Measurements from ENCODE around the gene DPP10.

The DPP10 gene

DNA sequence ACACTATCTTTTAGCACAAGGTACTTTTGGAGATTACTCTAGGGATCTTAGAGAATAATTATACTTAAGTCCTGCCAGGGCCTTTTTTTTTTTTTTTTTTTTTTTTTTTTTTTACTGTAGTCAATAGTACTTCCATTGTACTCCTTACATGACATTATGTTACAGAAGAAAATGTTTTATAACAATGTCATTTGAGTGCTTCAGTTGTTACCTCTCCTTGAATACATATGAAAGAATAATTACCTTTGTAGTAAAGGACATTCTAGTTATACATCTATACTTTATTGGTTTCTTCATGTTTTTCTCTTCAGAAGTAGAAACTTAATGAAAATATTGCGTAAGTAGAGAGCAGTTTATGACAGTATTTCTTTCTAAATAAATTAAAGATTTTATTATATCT is 834.9 kb downstream of the DPP10 start:
- DNase-seq (ENCODE audit: low read depth): no peak

GRCh38 chr2:115285416-115285815 is 843.0 kb downstream of the DPP10 start:
- DNase-seq (ENCODE audit: low read depth): no peak

DNA sequence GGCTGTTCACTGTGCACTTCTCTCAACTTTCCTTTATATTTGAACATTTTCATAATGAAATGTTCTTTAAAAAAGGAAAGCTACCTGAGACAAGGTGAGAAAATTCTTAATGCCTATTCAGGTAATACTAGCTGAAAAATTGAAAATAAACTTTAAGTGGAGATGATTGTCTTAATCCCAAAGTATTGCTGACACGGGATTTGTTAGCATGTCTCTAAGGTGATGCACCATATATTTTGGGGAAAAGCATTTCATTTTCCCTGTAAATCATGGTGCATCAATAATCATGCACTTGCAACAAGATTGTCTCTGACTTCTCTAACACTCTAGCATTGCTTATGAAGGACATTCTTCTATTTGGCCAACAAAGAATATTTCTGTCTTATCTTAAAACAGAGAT is 848.0 kb downstream of the DPP10 start:
- DNase-seq (ENCODE audit: low read depth): no peak

DNA sequence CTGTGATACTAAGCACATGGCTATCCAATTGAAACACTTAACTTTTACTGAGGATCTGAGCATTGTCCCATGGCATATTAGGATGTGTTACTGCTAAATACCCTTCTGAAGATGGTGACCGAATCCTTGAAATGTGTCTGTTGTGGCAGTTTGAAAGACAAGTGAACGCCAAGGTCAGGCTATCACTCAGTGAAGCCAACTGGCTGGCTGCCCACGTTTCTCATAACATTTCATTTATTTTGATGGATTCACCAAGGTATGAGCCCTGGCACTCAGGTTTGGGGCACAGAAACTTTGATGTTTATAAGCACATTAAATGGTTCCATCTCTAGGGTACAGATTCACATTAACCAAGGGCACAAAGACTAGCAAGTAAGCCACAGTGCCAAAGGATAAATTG is 850.3 kb downstream of the DPP10 start:
- DNase-seq (ENCODE audit: low read depth): no peak

DNA sequence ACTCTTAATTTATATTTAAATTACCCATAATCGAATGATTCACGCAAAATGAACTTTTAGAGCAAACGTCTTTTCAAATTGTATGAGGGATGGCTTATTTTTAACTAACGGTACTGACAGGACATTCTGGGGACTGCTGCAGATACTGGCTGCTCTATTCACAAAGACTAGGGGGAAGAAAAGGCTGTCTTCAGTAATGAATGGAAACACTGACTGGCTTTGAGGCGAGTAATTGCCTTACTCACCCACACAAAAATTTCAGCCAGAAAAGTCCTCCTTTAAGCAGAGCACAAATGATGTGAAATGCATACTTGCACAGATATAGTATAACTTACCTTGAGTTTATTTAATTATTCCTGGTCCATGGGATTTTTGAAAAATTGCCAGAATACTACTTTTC is 852.6 kb downstream of the DPP10 start:
- no peak for DNase-seq (ENCODE audit: low read depth)

GRCh38 chr2:115297056-115297455 is 854.6 kb downstream of the DPP10 start:
- no peak for DNase-seq (ENCODE audit: low read depth)

DNA sequence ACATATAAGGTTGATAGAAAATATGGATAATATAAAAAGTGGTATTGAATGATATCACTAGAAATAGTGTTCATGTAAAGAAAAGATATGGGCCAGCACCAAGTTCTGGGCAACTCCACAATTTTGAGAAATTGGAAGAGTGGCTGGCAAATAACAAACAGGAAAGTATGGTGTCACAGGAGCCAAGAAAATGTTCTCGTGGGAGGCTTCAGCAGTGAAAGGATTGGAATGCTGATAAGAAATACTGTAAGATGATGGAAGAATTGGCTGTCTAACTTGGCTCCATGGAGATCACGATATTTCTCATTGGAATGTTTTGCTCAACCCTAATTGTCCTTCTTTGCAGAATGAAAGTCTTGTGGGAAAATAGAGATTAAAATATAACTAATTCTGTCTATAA is 856.8 kb downstream of the DPP10 start:
- DNase-seq (ENCODE audit: low read depth): no peak

GRCh38 chr2:115305712-115306111 is 863.3 kb downstream of the DPP10 start:
- DNase-seq (ENCODE audit: low read depth): no peak

DNA sequence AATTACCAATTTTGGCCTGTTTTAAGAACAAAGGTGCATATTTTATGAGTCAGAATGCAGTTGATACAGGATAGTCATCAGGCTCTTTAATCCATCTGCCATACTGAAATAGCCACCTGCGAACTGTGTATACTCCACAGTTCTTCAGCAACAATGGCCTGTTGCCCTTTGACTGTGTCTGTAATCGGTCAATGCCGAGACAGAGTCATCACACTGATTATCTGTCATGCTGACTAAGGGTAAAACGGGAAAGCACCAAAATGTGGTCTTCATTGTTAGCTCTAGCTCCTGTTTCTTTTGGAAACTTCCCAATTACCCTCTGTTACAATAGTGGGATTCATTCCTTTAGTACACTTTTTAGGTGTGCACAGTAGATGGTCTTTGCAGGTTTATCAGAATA is 871.7 kb downstream of the DPP10 start:
- DNase-seq (ENCODE audit: low read depth): no peak

GRCh38 chr2:115327061-115327460 is 884.6 kb downstream of the DPP10 start:
- no peak for DNase-seq (ENCODE audit: low read depth)

- no peak for DNase-seq (ENCODE audit: low read depth)
These were observed 917.1 kb downstream of the DPP10 start for GRCh38 chr2:115359550-115359949.

GRCh38 chr2:115364093-115364492 is 921.7 kb downstream of the DPP10 start:
- no peak for DNase-seq (ENCODE audit: low read depth)

- no peak for DNase-seq (ENCODE audit: low read depth)
These were observed 927.0 kb downstream of the DPP10 start for GRCh38 chr2:115369400-115369799.

DNA sequence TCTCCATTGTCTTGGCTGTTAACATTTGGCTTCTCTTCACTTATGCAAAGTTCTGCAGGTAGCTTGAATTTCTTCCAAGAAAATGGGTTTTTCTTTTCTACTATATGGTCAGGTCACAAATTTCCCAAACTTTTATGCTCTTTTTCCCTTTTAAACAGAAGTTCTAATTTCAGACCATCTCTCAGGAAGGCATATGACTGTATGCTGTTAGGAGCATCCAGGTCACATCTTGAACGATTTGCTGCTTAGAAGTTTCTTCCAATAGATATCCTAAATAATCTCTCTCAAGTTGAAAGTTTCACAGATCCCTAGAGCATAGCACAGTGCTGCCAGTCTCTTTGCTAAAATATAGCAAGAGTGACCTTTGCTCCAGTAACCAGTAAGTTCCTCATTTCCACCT is 932.5 kb downstream of the DPP10 start:
- no peak for DNase-seq (ENCODE audit: low read depth)

DNA sequence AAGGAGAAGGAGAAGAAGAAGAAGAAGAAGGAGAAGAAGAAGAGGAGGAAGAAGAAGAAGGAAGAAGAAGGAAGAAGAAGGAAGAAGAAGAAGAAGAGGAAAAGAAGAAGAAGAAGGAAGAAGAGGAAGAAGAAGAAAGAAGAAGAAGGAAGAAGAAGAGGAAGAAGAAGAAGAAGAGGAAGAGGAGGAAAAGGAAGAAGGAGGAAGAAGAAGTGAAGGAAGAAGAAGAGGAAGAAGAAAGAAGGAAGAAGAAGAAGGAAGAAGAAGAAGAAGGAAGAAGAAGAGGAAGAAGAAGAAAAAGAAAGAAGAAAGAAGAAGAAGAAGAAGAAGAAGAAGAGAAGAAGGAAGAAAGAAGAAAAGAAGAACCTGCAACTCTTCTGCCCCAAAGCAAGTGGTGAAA is 942.0 kb downstream of the DPP10 start:
- no peak for DNase-seq (ENCODE audit: low read depth)

DNA sequence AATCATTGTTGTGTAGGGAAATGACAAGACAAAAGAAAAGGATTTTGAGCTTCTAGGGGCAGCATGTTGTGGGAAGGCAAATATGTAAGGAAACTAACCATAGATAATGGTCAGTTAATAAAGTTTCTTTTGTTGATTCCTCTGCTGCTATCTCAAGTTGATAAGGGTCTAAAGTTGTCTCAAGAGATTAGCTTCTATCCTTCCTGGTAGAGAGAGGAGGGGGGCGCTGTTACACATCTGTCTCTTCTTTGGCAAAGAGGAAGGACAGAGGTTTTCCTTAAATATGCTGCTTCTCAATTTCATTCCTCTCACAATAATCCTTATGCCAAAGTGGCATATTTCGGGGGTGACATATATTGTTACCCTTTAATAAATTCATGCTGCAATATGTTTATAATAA is 944.0 kb downstream of the DPP10 start:
- DNase-seq (ENCODE audit: low read depth): no peak

DNA sequence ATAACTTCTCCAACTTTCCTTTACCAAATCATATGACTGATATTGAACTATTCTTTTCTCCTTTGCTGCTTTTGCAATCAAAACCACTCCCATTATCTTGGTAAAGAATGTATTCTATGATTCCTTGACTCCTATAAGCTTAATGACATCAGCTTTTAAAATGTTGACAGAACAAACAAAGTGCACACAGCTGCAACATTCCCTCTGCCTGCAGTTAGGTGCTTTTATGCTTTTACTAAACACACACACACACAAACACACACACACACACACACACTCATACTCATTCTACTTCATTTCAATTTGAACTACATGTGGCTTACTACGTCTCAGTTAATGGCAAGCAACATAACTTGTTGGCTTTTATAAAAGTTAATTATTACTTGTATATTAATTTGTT is 946.6 kb downstream of the DPP10 start:
- no peak for DNase-seq (ENCODE audit: low read depth)

- no peak for DNase-seq (ENCODE audit: low read depth)
These were observed 947.6 kb downstream of the DPP10 start for GRCh38 chr2:115389898-115390565.

DNA sequence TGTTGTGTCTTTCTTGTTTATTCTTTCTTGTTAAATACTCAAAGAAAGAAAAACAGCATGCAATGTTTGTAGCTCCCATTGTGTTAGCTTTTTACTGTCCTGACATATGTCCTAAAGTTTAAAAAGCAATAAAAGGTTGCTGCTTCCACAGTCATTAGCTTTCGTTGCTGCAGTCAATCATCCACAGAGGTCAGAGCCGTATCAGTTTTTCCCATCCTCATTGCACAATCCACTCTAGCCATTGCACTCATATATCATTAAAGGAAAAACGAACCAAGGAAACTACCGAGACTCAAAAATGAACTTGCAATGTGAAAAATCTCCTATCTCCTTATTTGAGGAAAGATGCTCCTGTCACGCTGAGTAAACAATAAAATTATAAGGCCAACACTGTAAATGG is 954.1 kb downstream of the DPP10 start:
- no peak for DNase-seq (ENCODE audit: low read depth)

- no peak for DNase-seq (ENCODE audit: low read depth)
These were observed 958.5 kb downstream of the DPP10 start for GRCh38 chr2:115400940-115401339.

GRCh38 chr2:115412501-115412900 is 970.1 kb downstream of the DPP10 start:
- DNase-seq (ENCODE audit: low read depth): no peak

- no peak for DNase-seq (ENCODE audit: low read depth)
These were observed 971.4 kb downstream of the DPP10 start for GRCh38 chr2:115413791-115414190.

DNA sequence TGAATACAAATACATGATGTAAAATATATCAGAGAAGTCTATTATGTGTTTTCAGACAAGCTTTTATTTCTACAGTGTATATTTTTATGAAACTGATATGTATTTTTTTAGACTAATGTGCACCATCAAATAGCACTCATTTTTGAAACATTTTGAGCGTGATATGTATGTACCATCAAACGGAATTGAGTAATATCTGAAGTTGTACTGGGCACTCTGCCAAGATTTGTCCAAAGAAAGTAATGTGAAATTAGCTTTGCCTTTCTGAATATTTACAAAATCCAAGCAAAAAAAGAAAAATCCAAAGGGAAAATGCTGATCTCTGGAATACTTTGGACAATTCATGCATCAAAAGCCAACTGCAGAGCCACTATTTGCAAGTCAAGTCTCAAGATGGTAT is 972.0 kb downstream of the DPP10 start:
- DNase-seq (ENCODE audit: low read depth): no peak

- DNase-seq (ENCODE audit: low read depth): no peak
These were observed 979.7 kb downstream of the DPP10 start for GRCh38 chr2:115422004-115422634.

Data from stromal cell of bone marrow (primary cell).